PC-3 (cell line): ENCODE measurements around the gene CHD9. TPM values are rescaled to one million over a fixed set of nuclear protein-coding genes. Genes with fewer than 3 reads are reported as not detected.

ENCODE experiments used
- ATAC-seq: fragments of 200-7000 bp; cut with Tn5 transposase; 2 replicates; pipeline ENCODE4 v1.9.1; 2020; ENCODE audit warnings: mild to moderate bottlenecking, moderate library complexity
- BruUV-seq: library from RNA; stranded (reverse); fragments of 400-500 nt; replicated peaks from 2 replicates; lab custom pipeline; 2021; lab: Mats Ljungman, UMichigan
- CTCF ChIA-PET: fragments of 300-600 bp; sonication (Branson Sonifier 250); formaldehyde crosslinking; loops from one replicate; lab custom pipeline; 2022; ENCODE audit warnings: antibody characterized with exemption; lab: Charles Lee
- POLR2A ChIA-PET: fragments of 300-600 bp; sonication (Branson Sonifier 250); formaldehyde crosslinking; loops from one replicate; lab custom pipeline; 2022; ENCODE audit warnings: antibody characterized with exemption; ENCODE audit not compliant: unreplicated experiment; lab: Charles Lee
- DNase-seq: peaks from one replicate; pipeline ENCODE4 v3.0.0-alpha.2; 2015
- H2AFZ ChIP-seq: fragments of 300-600 bp; sonication (generic); 2 replicates; pipeline ENCODE4 v1.6.0; 2016; ENCODE audit warnings: antibody characterized with exemption, low read length
- H3F3A ChIP-seq: fragments of 300-600 bp; sonication (generic); one replicate; pipeline ENCODE4 v1.6.0; 2017; ENCODE audit warnings: antibody characterized with exemption, low read length, control low read depth, mild to moderate bottlenecking; ENCODE audit not compliant: unreplicated experiment
- H3K27ac ChIP-seq: fragments of 300-600 bp; sonication (generic); 2 replicates; pipeline ENCODE4 v1.5.1; 2016; ENCODE audit warnings: mild to moderate bottlenecking, low read length
- H3K27me3 ChIP-seq: fragments of 300-600 bp; sonication (generic); 2 replicates; pipeline ENCODE4 v1.6.1; 2016; ENCODE audit warnings: low read length, mixed read lengths
- H3K36me3 ChIP-seq: fragments of 300-600 bp; sonication (generic); 2 replicates; pipeline ENCODE4 v1.6.1; 2016; ENCODE audit warnings: low read depth, mixed run types, low read length, mixed read lengths
- H3K4me1 ChIP-seq: fragments of 300-600 bp; sonication (generic); 2 replicates; pipeline ENCODE4 v1.5.1; 2016; ENCODE audit warnings: low read length; ENCODE audit not compliant: insufficient read depth
- H3K4me2 ChIP-seq: fragments of 300-600 bp; sonication (generic); 2 replicates; pipeline ENCODE4 v1.6.0; 2016; ENCODE audit warnings: low read length
- H3K4me3 ChIP-seq: fragments of 300-600 bp; sonication (generic); 2 replicates; pipeline ENCODE4 v1.5.1; 2016; ENCODE audit warnings: mild to moderate bottlenecking, low read length, mixed read lengths
- H3K79me2 ChIP-seq: fragments of 300-600 bp; sonication (generic); 2 replicates; pipeline ENCODE4 v1.6.1; 2017; ENCODE audit warnings: low read length, mixed read lengths
- H3K9ac ChIP-seq: fragments of 300-600 bp; sonication (generic); 2 replicates; pipeline ENCODE4 v1.6.0; 2016; ENCODE audit warnings: mild to moderate bottlenecking, low read length
- H3K9me2 ChIP-seq: fragments of 300-600 bp; sonication (generic); replicated peaks from 2 replicates; pipeline ENCODE4 v1.6.1; 2016; ENCODE audit warnings: mixed run types, low read length, mixed read lengths
- H3K9me3 ChIP-seq: fragments of 300-600 bp; sonication (generic); 2 replicates; pipeline ENCODE4 v1.6.1; 2016; ENCODE audit warnings: low read length, mixed read lengths
- H4K20me1 ChIP-seq: fragments of 300-600 bp; sonication (generic); 2 replicates; pipeline ENCODE4 v1.6.1; 2016; ENCODE audit warnings: low read length, mixed read lengths
- CTCF ChIP-seq: fragments of 300-600 bp; sonication (generic); conservative IDR thresholded peaks from 2 replicates; pipeline ENCODE4 v1.5.1; 2017; ENCODE audit warnings: antibody characterized with exemption, low read depth, mild to moderate bottlenecking, low read length
- EZH2 ChIP-seq: fragments of 300-600 bp; sonication (generic); IDR thresholded peaks from one replicate; pipeline ENCODE4 v1.6.1; 2017; ENCODE audit warnings: antibody characterized with exemption, mild to moderate bottlenecking, low read length; ENCODE audit not compliant: unreplicated experiment
- EZH2phosphoT487 ChIP-seq: fragments of 300-600 bp; sonication (generic); IDR thresholded peaks from 2 replicates; pipeline ENCODE4 v1.6.1; 2018; ENCODE audit warnings: mild to moderate bottlenecking, antibody characterized with exemption, low read length, borderline replicate concordance
- intact Hi-C: fragments of 100-400 bp; cut with micrococcal nuclease; formaldehyde crosslinking; loops from 2 replicates; pipeline ENCODE4 v1.9.0; 2023
- total RNA-seq: library from RNA; depleted of rRNA; stranded (reverse); fragments of >200 nt; gene quantifications from 2 replicates; pipeline ENCODE4 v1.2.3, GENCODE V29; 2014

CHD9 gene
- total RNA-seq, 1 experiment from 2014 or later: 13.3 TPM

- intact Hi-C loops: no loop called here
- Histone ChIP-seq H4K20me1 (no peaks in the 10 kb centered on the region), H3K9ac (no peak overlapping the region), H3K4me3 (no peak overlapping the region), H3F3A (no peaks in the 10 kb centered on the region), H3K9me3 (no peaks in the 10 kb centered on the region), H3K36me3 (no peaks in the 10 kb centered on the region), H2AFZ (no peak overlapping the region), H3K27me3 (no peaks in the 10 kb centered on the region), H3K4me1 (peaks cover 24% of the 10 kb centered on the region), H3K27ac (no peak overlapping the region), H3K79me2 (peaks cover 58% of the 10 kb centered on the region), H3K9me2 (no peaks in the 10 kb centered on the region), H3K4me2 (no peak overlapping the region)
- DNase-seq: no peak
- ChIA-PET POLR2A (no interaction called here), CTCF (no interaction called here)
- no TSS peak for BruUV-seq
- ATAC-seq: no peak
- no peak for TF ChIP-seq EZH2phosphoT487
Observed at GRCh38 chr16:53216798-53217197, 162.0 kb downstream of the CHD9 start.

GRCh38 chr16:53219371-53219770 lies 164.6 kb downstream of the CHD9 start:
- H2AFZ ChIP-seq: no peak overlapping the region
- H4K20me1 ChIP-seq: no peaks in the 10 kb centered on the region
- peak overlapping the region; percentile 60 for H3K27ac ChIP-seq
- H3K4me3 ChIP-seq: 0 out of 2 replicates have a peak overlapping the region, but pooled peaks have one; percentile 15
- peaks cover 26% of the 10 kb centered on the region for H3K4me1 ChIP-seq
- H3K36me3 ChIP-seq: peaks cover 5% of the 10 kb centered on the region; the same call in 1 of the 2 replicates
- ATAC-seq (peak; percentile 39), DNase-seq (no peak)
- CTCF ChIA-PET: interaction anchor here (1.0 kb wide), 1 partner anchor 11 kb away, joined by 3 read pairs; no protein-coding TSS in a partner anchor
- no peaks in the 10 kb centered on the region for H3F3A ChIP-seq
- POLR2A ChIA-PET: no interaction called here
- H3K9me2 ChIP-seq: no peaks in the 10 kb centered on the region
- H3K9ac ChIP-seq: no peak overlapping the region
- H3K79me2 ChIP-seq: peaks cover 41% of the 10 kb centered on the region
- H3K27me3 ChIP-seq: no peaks in the 10 kb centered on the region
- no TSS peak for BruUV-seq
- H3K9me3 ChIP-seq: no peaks in the 10 kb centered on the region
- H3K4me2 ChIP-seq: peak overlapping the region; percentile 48
- intact Hi-C loops: no loop called here
- TF ChIP-seq EZH2 (no peak), CTCF (no peak), EZH2phosphoT487 (no peak)

DNA sequence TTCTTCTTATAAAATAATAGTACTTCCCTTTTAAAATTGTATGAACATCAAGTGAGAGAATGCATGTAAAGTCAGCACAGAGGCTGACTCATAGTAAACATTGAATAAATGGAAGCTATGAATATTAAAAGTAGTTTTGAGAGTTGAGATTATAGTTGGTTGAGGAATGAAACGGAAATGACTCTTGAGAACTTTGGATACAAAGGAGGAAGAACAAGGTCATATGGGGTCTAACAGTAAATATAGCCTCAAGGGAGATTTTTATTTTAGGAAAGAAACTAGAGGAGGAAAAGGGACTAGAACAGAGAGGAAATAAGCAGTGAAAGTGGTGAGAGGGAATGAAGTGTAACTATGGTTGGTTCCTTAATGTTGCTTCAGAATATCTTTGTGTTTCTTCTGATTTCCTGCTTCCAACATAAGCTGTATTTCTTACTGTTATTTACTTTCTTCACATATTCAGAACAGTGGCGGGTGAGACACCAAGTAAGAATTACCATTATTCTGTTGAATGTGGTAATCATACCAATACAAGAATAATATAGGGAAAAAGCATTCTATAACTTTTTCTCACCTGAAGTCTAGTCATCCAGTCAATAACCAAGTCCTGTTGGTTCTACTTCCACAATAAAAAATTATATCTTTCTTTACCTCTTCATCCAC lies 165.1 kb downstream of the CHD9 start:
- no peak overlapping the region for H2AFZ ChIP-seq
- H3K9me2 ChIP-seq: no peaks in the 10 kb centered on the region
- H3K9ac ChIP-seq: no peak overlapping the region
- no peaks in the 10 kb centered on the region for H3K9me3 ChIP-seq
- POLR2A ChIA-PET: no interaction called here
- DNase-seq (peak; percentile 66), ATAC-seq (peak; percentile 90)
- H3K27me3 ChIP-seq: no peaks in the 10 kb centered on the region
- CTCF ChIA-PET: interaction anchor here (1.0 kb wide), 1 partner anchor 11 kb away, joined by 3 read pairs; no protein-coding TSS in a partner anchor
- no peak for TF ChIP-seq CTCF
- no peak for TF ChIP-seq EZH2phosphoT487
- no peak for TF ChIP-seq EZH2
- H3K4me1 ChIP-seq: peaks cover 32% of the 10 kb centered on the region
- H3K36me3 ChIP-seq: peaks cover 5% of the 10 kb centered on the region; the same call in 1 of the 2 replicates
- no TSS peak for BruUV-seq
- peak overlapping the region; percentile 48 for H3K4me2 ChIP-seq
- no peaks in the 10 kb centered on the region for H4K20me1 ChIP-seq
- no peaks in the 10 kb centered on the region for H3F3A ChIP-seq
- H3K4me3 ChIP-seq: no peak overlapping the region
- peaks cover 38% of the 10 kb centered on the region for H3K79me2 ChIP-seq
- peak overlapping the region; percentile 60 for H3K27ac ChIP-seq
- intact Hi-C loops: no loop called here
